GM12891 (cell line): ENCODE results near the gene BATF.

Source experiments
- POLR2A ChIP-seq: IDR thresholded peaks from 2 replicates; pipeline ENCODE4 v1.6.1; 2011; ENCODE audit warnings: low read depth, low read length, control low read depth
- POLR2AphosphoS5 ChIP-seq: IDR thresholded peaks from 2 replicates; pipeline ENCODE4 v1.6.1; 2011; ENCODE audit warnings: low read depth, low read length, control low read depth
- POU2F2 ChIP-seq: IDR thresholded peaks from 2 replicates; pipeline ENCODE4 v1.6.1; 2011; ENCODE audit warnings: low read depth, mild to moderate bottlenecking, control low read depth, low read length, moderate library complexity
- SPI1 ChIP-seq: IDR thresholded peaks from 2 replicates; pipeline ENCODE4 v1.6.1; 2011; ENCODE audit warnings: low read depth, low read length, control low read depth
- TAF1 ChIP-seq: IDR thresholded peaks from 2 replicates; pipeline ENCODE4 v1.6.1; 2011; ENCODE audit warnings: low read depth, low read length, control low read depth

DNA sequence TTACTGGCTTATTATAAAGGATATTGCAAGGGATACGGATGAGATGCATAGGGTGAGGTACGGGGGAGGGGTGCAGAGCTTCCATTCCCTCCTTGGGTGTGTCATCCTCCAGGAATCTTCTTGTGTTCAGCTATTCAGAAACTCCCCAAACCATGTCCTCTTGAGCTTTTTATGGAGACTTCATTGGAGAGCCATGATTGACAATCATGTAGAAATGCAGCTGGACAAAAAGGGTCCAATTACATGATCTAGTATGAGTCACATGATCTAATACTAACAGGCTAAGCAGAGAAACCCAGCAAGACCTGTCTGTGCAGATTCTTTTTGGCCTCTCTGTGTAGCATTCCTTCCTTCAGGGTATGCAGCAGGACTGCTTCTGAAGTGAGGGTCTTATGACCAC lies 32.2 kb downstream of the BATF start:
- no peak for TF ChIP-seq POLR2A
- TF ChIP-seq SPI1 = no peak
- TF ChIP-seq POLR2AphosphoS5 = no peak
- no peak for TF ChIP-seq TAF1
- no peak for TF ChIP-seq POU2F2
